ENCODE results near the gene SLC25A21.

The SLC25A21 gene

DNA sequence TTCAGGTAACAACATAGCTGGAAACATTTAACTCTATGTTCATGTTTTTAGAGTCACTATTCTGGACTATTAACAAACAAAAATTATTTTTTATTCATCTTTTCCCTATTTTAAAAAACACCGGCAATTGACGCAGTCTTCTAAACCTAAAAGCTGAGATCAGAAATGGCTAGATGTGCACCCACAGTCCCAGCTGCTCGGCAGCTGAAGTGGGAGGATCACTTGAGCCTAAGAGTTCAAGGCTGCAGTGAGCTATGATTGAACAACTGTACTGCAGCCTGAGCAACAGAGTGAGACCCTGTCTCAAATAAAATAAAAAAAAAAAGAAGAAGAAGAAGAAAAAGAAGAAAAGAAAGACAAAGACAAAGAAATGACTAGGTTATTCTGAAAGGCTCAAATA lies 446.3 kb downstream of the SLC25A21 start:
- TF ChIP-seq TAF1 (IDR thresholded peaks at IDR 0.05; ENCODE audit: borderline replicate concordance, insufficient read depth, low read length) (no peak), SIN3A (IDR thresholded peaks at IDR 0.05; ENCODE audit: borderline replicate concordance, insufficient read depth, low read length) (no peak), POLR2AphosphoS5 (IDR thresholded peaks at IDR 0.05; ENCODE audit: low read depth, low read length) (no peak), FOXP2 (optimal IDR thresholded peaks at IDR 0.05; ENCODE audit: borderline replicate concordance, extremely low read depth, extremely low read length, insufficient read depth) (no peak)
- TF ChIP-seq, protein P1, sequence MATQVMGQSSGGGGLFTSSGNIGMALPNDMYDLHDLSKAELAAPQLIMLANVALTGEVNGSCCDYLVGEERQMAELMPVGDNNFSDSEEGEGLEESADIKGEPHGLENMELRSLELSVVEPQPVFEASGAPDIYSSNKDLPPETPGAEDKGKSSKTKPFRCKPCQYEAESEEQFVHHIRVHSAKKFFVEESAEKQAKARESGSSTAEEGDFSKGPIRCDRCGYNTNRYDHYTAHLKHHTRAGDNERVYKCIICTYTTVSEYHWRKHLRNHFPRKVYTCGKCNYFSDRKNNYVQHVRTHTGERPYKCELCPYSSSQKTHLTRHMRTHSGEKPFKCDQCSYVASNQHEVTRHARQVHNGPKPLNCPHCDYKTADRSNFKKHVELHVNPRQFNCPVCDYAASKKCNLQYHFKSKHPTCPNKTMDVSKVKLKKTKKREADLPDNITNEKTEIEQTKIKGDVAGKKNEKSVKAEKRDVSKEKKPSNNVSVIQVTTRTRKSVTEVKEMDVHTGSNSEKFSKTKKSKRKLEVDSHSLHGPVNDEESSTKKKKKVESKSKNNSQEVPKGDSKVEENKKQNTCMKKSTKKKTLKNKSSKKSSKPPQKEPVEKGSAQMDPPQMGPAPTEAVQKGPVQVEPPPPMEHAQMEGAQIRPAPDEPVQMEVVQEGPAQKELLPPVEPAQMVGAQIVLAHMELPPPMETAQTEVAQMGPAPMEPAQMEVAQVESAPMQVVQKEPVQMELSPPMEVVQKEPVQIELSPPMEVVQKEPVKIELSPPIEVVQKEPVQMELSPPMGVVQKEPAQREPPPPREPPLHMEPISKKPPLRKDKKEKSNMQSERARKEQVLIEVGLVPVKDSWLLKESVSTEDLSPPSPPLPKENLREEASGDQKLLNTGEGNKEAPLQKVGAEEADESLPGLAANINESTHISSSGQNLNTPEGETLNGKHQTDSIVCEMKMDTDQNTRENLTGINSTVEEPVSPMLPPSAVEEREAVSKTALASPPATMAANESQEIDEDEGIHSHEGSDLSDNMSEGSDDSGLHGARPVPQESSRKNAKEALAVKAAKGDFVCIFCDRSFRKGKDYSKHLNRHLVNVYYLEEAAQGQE (IDR thresholded peaks at IDR 0.05; ENCODE audit: insufficient read depth in 1 of 2, low read depth in 2 of 2, low read length in 2 of 2): no peak

- TF ChIP-seq, protein P1 (IDR thresholded peaks at IDR 0.05; ENCODE audit: insufficient read depth in 1 of 2, low read depth in 2 of 2, low read length in 2 of 2): no peak
- TF ChIP-seq POLR2AphosphoS5 (IDR thresholded peaks at IDR 0.05; ENCODE audit: low read depth, low read length) (no peak), SIN3A (IDR thresholded peaks at IDR 0.05; ENCODE audit: borderline replicate concordance, insufficient read depth, low read length) (no peak), FOXP2 (optimal IDR thresholded peaks at IDR 0.05; ENCODE audit: borderline replicate concordance, extremely low read depth, extremely low read length, insufficient read depth) (no peak)
These were observed 448.2 kb downstream of the SLC25A21 start for GRCh38 chr14:36724162-36724561.

- no peak for TF ChIP-seq TAF1 (IDR thresholded peaks at IDR 0.05; ENCODE audit: borderline replicate concordance, insufficient read depth, low read length)
- TF ChIP-seq, protein P1 (IDR thresholded peaks at IDR 0.05; ENCODE audit: insufficient read depth in 1 of 2, low read depth in 2 of 2, low read length in 2 of 2): no peak
- TF ChIP-seq FOXP2 (optimal IDR thresholded peaks at IDR 0.05; ENCODE audit: borderline replicate concordance, extremely low read depth, extremely low read length, insufficient read depth): no peak
- TF ChIP-seq SIN3A (IDR thresholded peaks at IDR 0.05; ENCODE audit: borderline replicate concordance, insufficient read depth, low read length): no peak
- no peak for TF ChIP-seq POLR2AphosphoS5 (IDR thresholded peaks at IDR 0.05; ENCODE audit: low read depth, low read length)
These were observed 448.9 kb downstream of the SLC25A21 start for GRCh38 chr14:36723530-36723929.

DNA sequence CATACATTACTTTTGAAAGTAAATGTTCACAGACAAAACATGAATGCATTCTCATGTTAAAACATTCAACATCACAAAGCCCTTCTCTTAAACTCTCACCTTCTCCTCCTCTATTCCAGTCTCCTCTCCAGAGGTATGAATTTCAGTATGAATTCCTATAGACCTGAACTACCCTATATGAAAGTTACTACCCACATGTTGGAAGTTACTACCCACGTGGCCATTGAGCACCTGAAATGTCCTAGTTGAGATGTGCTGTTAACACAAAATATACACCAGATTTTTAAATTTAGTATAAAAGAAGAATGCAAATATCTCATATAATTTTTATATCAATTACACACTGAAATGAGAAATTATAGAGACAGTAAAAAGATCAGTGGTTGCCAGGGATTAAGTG lies 450.5 kb downstream of the SLC25A21 start:
- TF ChIP-seq FOXP2 (optimal IDR thresholded peaks at IDR 0.05; ENCODE audit: borderline replicate concordance, extremely low read depth, extremely low read length, insufficient read depth) (no peak), TAF1 (IDR thresholded peaks at IDR 0.05; ENCODE audit: borderline replicate concordance, insufficient read depth, low read length) (no peak), POLR2AphosphoS5 (IDR thresholded peaks at IDR 0.05; ENCODE audit: low read depth, low read length) (no peak)

DNA sequence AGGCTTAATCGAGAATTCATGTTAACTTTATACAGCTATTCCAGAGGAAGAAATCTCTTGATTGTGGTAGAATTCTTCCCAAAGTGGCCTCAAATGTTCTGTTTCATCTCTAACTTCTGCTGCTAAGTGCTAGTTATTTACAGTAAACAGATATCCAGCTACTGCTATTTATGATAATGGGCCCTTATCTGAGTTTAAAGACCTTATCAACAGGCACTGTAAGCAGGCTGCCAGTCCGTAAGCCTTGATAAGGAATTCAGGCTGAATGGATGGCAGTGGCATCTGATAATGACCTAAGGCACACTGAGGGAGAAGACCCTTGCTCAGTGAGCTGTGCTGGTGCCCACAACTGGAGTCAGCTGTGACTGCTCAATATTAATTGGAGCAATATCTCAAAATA lies 451.7 kb downstream of the SLC25A21 start:
- TF ChIP-seq TAF1 (IDR thresholded peaks at IDR 0.05; ENCODE audit: borderline replicate concordance, insufficient read depth, low read length) (no peak), FOXP2 (optimal IDR thresholded peaks at IDR 0.05; ENCODE audit: borderline replicate concordance, extremely low read depth, extremely low read length, insufficient read depth) (no peak)

DNA sequence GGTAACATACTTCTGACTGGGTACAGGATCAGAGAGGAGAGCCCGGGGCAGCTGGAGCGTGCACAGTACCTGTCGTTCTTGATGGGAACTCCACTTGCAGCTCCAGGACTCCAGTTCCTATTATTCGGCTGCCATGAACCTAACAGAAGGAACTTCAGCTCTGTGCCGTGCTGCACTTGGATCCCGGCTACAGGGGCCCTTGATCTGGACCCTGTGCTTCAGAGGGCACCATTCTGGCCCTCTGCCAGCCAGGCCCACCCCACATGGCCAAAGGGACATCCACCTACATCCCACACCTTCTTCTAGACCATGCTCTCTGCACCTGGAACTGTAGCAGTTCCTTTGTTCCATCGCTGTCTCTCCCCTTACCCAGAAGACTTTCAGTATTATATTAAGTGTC lies 452.6 kb downstream of the SLC25A21 start:
- TF ChIP-seq SIN3A (IDR thresholded peaks at IDR 0.05; ENCODE audit: borderline replicate concordance, insufficient read depth, low read length) (no peak), FOXP2 (optimal IDR thresholded peaks at IDR 0.05; ENCODE audit: borderline replicate concordance, extremely low read depth, extremely low read length, insufficient read depth) (no peak), POLR2AphosphoS5 (IDR thresholded peaks at IDR 0.05; ENCODE audit: low read depth, low read length) (no peak), TAF1 (IDR thresholded peaks at IDR 0.05; ENCODE audit: borderline replicate concordance, insufficient read depth, low read length) (no peak)
- TF ChIP-seq, protein P1 (IDR thresholded peaks at IDR 0.05; ENCODE audit: insufficient read depth in 1 of 2, low read depth in 2 of 2, low read length in 2 of 2): no peak
